Ishikawa (cell line): ENCODE data around the gene STIM1.

Source experiments
- CEBPB ChIP-seq: IDR thresholded peaks from 2 replicates; pipeline ENCODE4 v1.6.1; 2012
- CREB1 ChIP-seq: IDR thresholded peaks from 2 replicates; pipeline ENCODE4 v1.6.1; 2012; ENCODE audit warnings: low read depth
- EGR1 ChIP-seq: IDR thresholded peaks from 2 replicates; pipeline ENCODE4 v1.6.1; 2012
- EP300 ChIP-seq: IDR thresholded peaks from 2 replicates; pipeline ENCODE4 v1.6.1; 2012; ENCODE audit warnings: borderline replicate concordance
- FOXM1 ChIP-seq: IDR thresholded peaks from 2 replicates; pipeline ENCODE4 v1.6.1; 2012; ENCODE audit warnings: low read depth, borderline replicate concordance
- MAX ChIP-seq: IDR thresholded peaks from 2 replicates; pipeline ENCODE4 v1.6.1; 2012
- NFIC ChIP-seq: IDR thresholded peaks from 2 replicates; pipeline ENCODE4 v1.6.1; 2012
- RAD21 ChIP-seq: IDR thresholded peaks from 2 replicates; pipeline ENCODE4 v1.6.1; 2012; ENCODE audit warnings: low read depth
- REST ChIP-seq: IDR thresholded peaks from 2 replicates; pipeline ENCODE4 v1.6.1; 2012; ENCODE audit warnings: low read depth, mild to moderate bottlenecking
- TAF1 ChIP-seq: IDR thresholded peaks from 2 replicates; pipeline ENCODE4 v1.6.1; 2012; ENCODE audit warnings: low read depth, mild to moderate bottlenecking
- TCF12 ChIP-seq: IDR thresholded peaks from 2 replicates; pipeline ENCODE4 v1.6.1; 2012; ENCODE audit warnings: low read depth
- TEAD4 ChIP-seq: IDR thresholded peaks from 2 replicates; pipeline ENCODE4 v1.6.1; 2012
- USF1 ChIP-seq: IDR thresholded peaks from 2 replicates; pipeline ENCODE4 v1.6.1; 2012
- YY1 ChIP-seq: IDR thresholded peaks from 2 replicates; pipeline ENCODE4 v1.6.1; 2012; ENCODE audit warnings: low read depth

GRCh38 chr11:3866206-3866605 lies 10.7 kb downstream of the STIM1 start:
- TF ChIP-seq NFIC (no peak), EGR1 (no peak), REST (no peak), EP300 (no peak), USF1 (no peak), FOXM1 (no peak), TAF1 (no peak), YY1 (no peak), CREB1 (no peak), MAX (no peak), RAD21 (no peak), CEBPB (no peak), TEAD4 (no peak), TCF12 (no peak)
